8988T (cell line): ENCODE results near the gene CLEC4F.

Experiments used
- DNase-seq: peaks from one replicate; pipeline ENCODE4 v3.0.0; 2011

The CLEC4F gene

GRCh38 chr2:70820499-70820898, at the start of gene CLEC4F:
Gene CLEC4F (minus strand): TSS chr2:70820599. CDS start chr2:70820523, 76 bp downstream.
- DNase-seq, result no peak

GRCh38 chr2:70868970-70869369, 48.6 kb upstream of the CLEC4F start:
- DNase-seq, result no peak

- peak; percentile 65 for DNase-seq
These were observed 41.6 kb upstream of the CLEC4F start for GRCh38 chr2:70861777-70862625.

GRCh38 chr2:70855667-70856066, 35.3 kb upstream of the CLEC4F start:
- no peak for DNase-seq

- no peak for DNase-seq
These were observed 34.0 kb upstream of the CLEC4F start for GRCh38 chr2:70854411-70854810.

GRCh38 chr2:70852824-70853223, 32.4 kb upstream of the CLEC4F start:
- DNase-seq, result no peak

GRCh38 chr2:70851704-70852103, 31.3 kb upstream of the CLEC4F start:
- no peak for DNase-seq

- no peak for DNase-seq
These were observed 30.5 kb upstream of the CLEC4F start for GRCh38 chr2:70850925-70851324.

- no peak for DNase-seq
These were observed 22.0 kb upstream of the CLEC4F start for GRCh38 chr2:70842401-70842800.

- no peak for DNase-seq
These were observed 17.9 kb upstream of the CLEC4F start for GRCh38 chr2:70837980-70838925.

GRCh38 chr2:70835643-70836042, 15.2 kb upstream of the CLEC4F start, which contains the start of gene CD207:
Gene CD207 (minus strand): TSS chr2:70835816. CDS start chr2:70835776, 40 bp downstream.
- no peak for DNase-seq

- DNase-seq, result no peak
These were observed 14.5 kb upstream of the CLEC4F start for GRCh38 chr2:70834881-70835280.

- DNase-seq, result no peak
These were observed 13.7 kb upstream of the CLEC4F start for GRCh38 chr2:70834106-70834505.

- no peak for DNase-seq
These were observed 12.8 kb upstream of the CLEC4F start for GRCh38 chr2:70833246-70833645.

- DNase-seq, result no peak
These were observed 12.0 kb upstream of the CLEC4F start for GRCh38 chr2:70832386-70832785.

- DNase-seq, result no peak
These were observed 11.5 kb upstream of the CLEC4F start for GRCh38 chr2:70831861-70832260.

- no peak for DNase-seq
These were observed 10.0 kb upstream of the CLEC4F start for GRCh38 chr2:70830366-70830765.

- no peak for DNase-seq
These were observed 9.5 kb upstream of the CLEC4F start for GRCh38 chr2:70829916-70830315.

- DNase-seq, result peak; percentile 31
These were observed 8.8 kb upstream of the CLEC4F start for GRCh38 chr2:70828914-70829824.

GRCh38 chr2:70828115-70828514, 7.7 kb upstream of the CLEC4F start:
- no peak for DNase-seq

- DNase-seq, result no peak
These were observed 7.0 kb upstream of the CLEC4F start for GRCh38 chr2:70827388-70827787.

GRCh38 chr2:70826696-70827350, 6.4 kb upstream of the CLEC4F start:
- no peak for DNase-seq
